ENCODE measurements around the gene TOM1. TPM values are rescaled to one million over a fixed set of nuclear protein-coding genes. Genes with fewer than 3 reads are reported as not detected.

Gene TOM1
- total and polyA plus RNA-seq, 4 experiments from 2014 or later: 55.7 to 82.2 (median 66.1) TPM

DNA sequence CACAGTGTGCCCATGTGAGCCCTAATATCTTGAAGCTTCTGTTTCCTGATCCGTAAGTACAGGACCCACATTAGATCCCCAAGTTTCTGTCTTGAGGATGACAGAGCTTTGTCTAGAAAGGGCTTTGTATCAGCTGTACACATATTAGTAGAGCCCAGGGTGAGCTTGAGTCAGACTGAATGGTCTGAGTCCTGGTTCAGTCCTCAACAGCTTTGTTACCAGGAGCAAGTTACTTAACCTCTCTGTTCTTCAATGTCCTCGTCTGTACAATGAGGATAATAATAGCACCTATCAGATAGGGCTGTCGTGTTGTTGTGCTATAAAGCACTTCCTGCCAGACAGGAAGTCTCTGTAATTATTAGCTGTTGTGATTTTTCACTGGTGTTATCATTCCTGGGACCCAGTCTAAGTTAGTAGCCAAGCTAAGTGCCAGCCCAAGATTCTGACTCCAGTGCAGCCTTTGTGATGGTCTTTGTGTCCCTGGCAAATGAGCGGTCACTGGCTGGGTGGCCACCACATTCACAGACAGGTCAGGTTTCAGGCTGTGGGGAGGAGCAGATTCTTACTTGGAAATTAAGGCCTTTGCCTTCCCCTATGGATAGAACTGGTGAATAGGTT is 6.8 kb downstream of the TOM1 start:
- H3K4me3 Mint-ChIP-seq: peak overlapping the region in 7 of 8 donors; percentile 41 to 80 (median 69)
- Histone ChIP-seq H3K4me1 (ENCODE audit: insufficient read depth, low read length) (peaks cover 67% of the 10 kb centered on the region), H3K36me3 (ENCODE audit: insufficient read depth, low read length) (no peaks in the 10 kb centered on the region), H3K4me3 (ENCODE audit: low read length in 2 of 2) (no peak overlapping the region), H3K27me3 (ENCODE audit: insufficient read depth, low read length) (no peaks in the 10 kb centered on the region), H3K27ac (ENCODE audit: low read depth, low read length) (peak overlapping the region; percentile 1), H3K9me3 (ENCODE audit: control insufficient read depth in 1 of 2, low read length in 2 of 2) (no peaks in the 10 kb centered on the region)
- peaks cover 13 to 22% of the 10 kb centered on the region in 2 donors for H3K36me3 Mint-ChIP-seq
- intact Hi-C loops (cut with micrococcal nuclease): loop anchor here (10.0 kb wide), 1 partner anchor 1468 kb away; the partner anchor contains the start of gene IFT27
- peak overlapping the region; percentile 77 to 88 (median 87) for H3K27ac Mint-ChIP-seq
- CTCF ChIA-PET (ENCODE audit: partially characterized antibody): interaction anchor here (1.0 to 2.4 kb wide), 6 partner anchors 9 to 48 kb away, joined by 4 to 12 read pairs (median 6); no protein-coding TSS in a partner anchor
- POLR2A ChIA-PET (ENCODE audit: partially characterized antibody): interaction anchor here (0.7 to 4.6 kb wide), 10 partner anchors 7 to 342 kb away, joined by 3 to 24 read pairs (median 4); partner anchors contain the start of genes APOL6, HMGXB4 and MCM5
- H3K4me1 Mint-ChIP-seq: peaks cover 55 to 93% (median 78%) of the 10 kb centered on the region in 4 donors
- peak in 3 of 5 donors; percentile 26 to 39 (median 32) for DNase-seq
- H3K9me3 Mint-ChIP-seq: peaks cover 0 to 1% (median 0%) of the 10 kb centered on the region in 8 donors
- no peaks in the 10 kb centered on the region for H3K27me3 Mint-ChIP-seq

DNA sequence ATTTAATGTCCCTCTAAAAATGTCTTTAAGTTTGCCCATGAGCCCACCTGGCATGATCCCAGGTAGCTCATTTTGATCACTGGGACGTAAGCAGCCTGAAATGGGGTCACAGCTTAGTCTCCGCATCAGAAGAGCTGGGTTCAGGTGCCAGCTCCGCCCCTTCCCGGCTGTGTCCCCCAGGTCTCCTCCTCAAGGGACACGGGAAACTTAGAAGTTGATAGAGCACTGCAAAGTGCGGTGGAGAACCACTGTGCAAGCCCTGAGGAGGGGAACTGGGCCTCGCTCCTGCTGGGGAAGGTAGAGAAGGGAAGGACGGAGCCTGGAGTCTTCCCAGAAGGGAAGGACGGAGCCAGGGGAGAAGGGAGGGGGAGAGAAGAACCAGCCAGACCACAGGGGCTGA is 7.7 kb downstream of the TOM1 start:
- H3K4me3 Mint-ChIP-seq: peak overlapping the region in 4 of 8 donors; percentile 64 to 80 (median 72)
- ChIA-PET POLR2A (ENCODE audit: partially characterized antibody) (interaction anchor here (0.9 to 4.6 kb wide), 4 partner anchors 8 to 341 kb away, joined by 3 to 24 read pairs (median 8); partner anchors contain the start of genes APOL6 and HMGXB4), CTCF (ENCODE audit: partially characterized antibody) (interaction anchor here (1.8 to 2.4 kb wide), 3 partner anchors 23 to 44 kb away, joined by 7 to 12 read pairs (median 9); no protein-coding TSS in a partner anchor)
- peaks cover 58 to 95% (median 79%) of the 10 kb centered on the region in 4 donors for H3K4me1 Mint-ChIP-seq
- intact Hi-C loops (cut with micrococcal nuclease): loop anchor here (10.0 kb wide), 1 partner anchor 1467 kb away; the partner anchor contains the start of gene IFT27
- H3K36me3 ChIP-seq (ENCODE audit: insufficient read depth, low read length): no peaks in the 10 kb centered on the region
- no peak overlapping the region for H3K27ac ChIP-seq (ENCODE audit: low read depth, low read length)
- H3K27me3 ChIP-seq (ENCODE audit: insufficient read depth, low read length): no peaks in the 10 kb centered on the region
- H3K4me3 ChIP-seq (ENCODE audit: low read length in 2 of 2): no peak overlapping the region
- H3K4me1 ChIP-seq (ENCODE audit: insufficient read depth, low read length): peaks cover 70% of the 10 kb centered on the region
- DNase-seq: no peak
- H3K27me3 Mint-ChIP-seq: no peaks in the 10 kb centered on the region
- H3K27ac Mint-ChIP-seq: peak overlapping the region; percentile 77 to 88 (median 87)
- H3K9me3 Mint-ChIP-seq: peaks cover 0 to 1% (median 0%) of the 10 kb centered on the region in 8 donors
- H3K36me3 Mint-ChIP-seq: peaks cover 13 to 21% of the 10 kb centered on the region in 2 donors
- H3K9me3 ChIP-seq (ENCODE audit: control insufficient read depth in 1 of 2, low read length in 2 of 2): no peaks in the 10 kb centered on the region

DNA sequence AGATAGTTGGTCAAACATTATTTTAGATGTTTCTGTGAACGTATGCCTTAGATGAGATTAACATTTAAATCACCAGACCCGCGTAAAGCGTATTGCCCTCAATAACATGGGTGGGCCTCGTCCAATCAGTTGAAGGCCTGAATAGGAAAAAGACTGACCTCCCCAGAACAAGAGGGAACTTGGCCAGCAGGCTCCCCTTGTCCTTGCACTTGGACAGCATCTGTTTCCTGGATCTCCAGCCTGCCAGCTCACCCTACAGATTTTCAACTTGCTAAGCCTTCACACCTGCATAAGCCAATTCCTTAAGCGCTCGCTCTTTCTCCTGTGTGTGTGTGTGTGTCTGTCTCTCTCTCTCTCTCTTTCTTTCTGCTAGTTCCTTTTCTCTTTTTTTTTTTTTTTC is 8.2 kb downstream of the TOM1 start:
- ChIA-PET POLR2A (ENCODE audit: partially characterized antibody) (interaction anchor here (4.1 to 4.6 kb wide), 2 partner anchors 8 to 50 kb away, joined by 24 to 42 read pairs; partner anchors contain the start of genes HMGXB4 and TOM1), CTCF (ENCODE audit: partially characterized antibody) (interaction anchor here (1.5 to 2.4 kb wide), 2 partner anchors 21 to 22 kb away, joined by 3 to 9 read pairs; no protein-coding TSS in a partner anchor)
- H3K4me3 ChIP-seq (ENCODE audit: low read length in 2 of 2): no peak overlapping the region
- Mint-ChIP-seq H3K36me3 (peaks cover 13 to 21% of the 10 kb centered on the region in 2 donors), H3K4me3 (peak overlapping the region in 6 of 8 donors; percentile 22 to 85 (median 66)), H3K9me3 (peaks cover 0 to 1% (median 0%) of the 10 kb centered on the region in 8 donors), H3K27me3 (no peaks in the 10 kb centered on the region), H3K27ac (peak overlapping the region in 6 of 7 donors; percentile 82 to 97 (median 94)), H3K4me1 (peaks cover 60 to 95% (median 80%) of the 10 kb centered on the region in 4 donors)
- H3K4me1 ChIP-seq (ENCODE audit: insufficient read depth, low read length): peaks cover 76% of the 10 kb centered on the region
- no peak for DNase-seq
- H3K27me3 ChIP-seq (ENCODE audit: insufficient read depth, low read length): no peaks in the 10 kb centered on the region
- H3K27ac ChIP-seq (ENCODE audit: low read depth, low read length): no peak overlapping the region
- no peaks in the 10 kb centered on the region for H3K36me3 ChIP-seq (ENCODE audit: insufficient read depth, low read length)
- no peaks in the 10 kb centered on the region for H3K9me3 ChIP-seq (ENCODE audit: control insufficient read depth in 1 of 2, low read length in 2 of 2)
- intact Hi-C loops (cut with micrococcal nuclease): loop anchor here (10.0 kb wide), 1 partner anchor 1467 kb away; the partner anchor contains the start of gene IFT27

DNA sequence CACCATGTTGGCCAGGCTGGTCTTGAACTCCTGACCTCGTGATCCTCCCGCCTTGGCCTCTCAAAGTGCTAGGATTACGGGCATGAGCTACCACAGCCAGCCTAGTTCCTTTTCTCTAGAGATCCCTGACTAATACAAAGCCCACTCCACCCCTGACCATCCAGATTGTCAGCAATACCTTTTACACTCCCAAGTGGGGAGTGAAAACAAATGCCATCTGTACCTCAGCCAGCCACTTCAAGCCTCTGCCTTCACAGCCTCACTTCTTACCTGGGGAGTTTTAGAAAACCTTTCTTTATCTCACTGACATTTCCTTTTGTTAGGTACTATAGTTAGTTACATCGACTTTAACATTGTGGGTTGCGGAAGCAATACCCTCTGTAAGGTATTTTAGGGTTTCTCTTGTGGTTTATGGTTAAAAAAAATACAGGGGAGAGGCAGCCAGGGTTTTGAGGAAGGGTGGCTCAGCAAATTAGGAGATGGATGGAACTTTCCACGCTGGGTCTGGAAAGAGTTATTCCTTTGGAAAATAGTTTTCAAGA is 8.9 kb downstream of the TOM1 start:
- ChIA-PET POLR2A (ENCODE audit: partially characterized antibody) (interaction anchor here (4.1 to 4.6 kb wide), 2 partner anchors 9 to 51 kb away, joined by 24 to 42 read pairs; partner anchors contain the start of genes HMGXB4 and TOM1), CTCF (ENCODE audit: partially characterized antibody) (interaction anchor here (1.2 to 1.5 kb wide), 2 partner anchors 20 to 22 kb away, joined by 3 read pairs; no protein-coding TSS in a partner anchor)
- no peaks in the 10 kb centered on the region for H3K27me3 Mint-ChIP-seq
- peak overlapping the region; percentile 82 to 97 (median 93) for H3K27ac Mint-ChIP-seq
- H3K4me3 Mint-ChIP-seq: peak overlapping the region; percentile 44 to 85 (median 77)
- no peak overlapping the region for H3K27ac ChIP-seq (ENCODE audit: low read depth, low read length)
- H3K36me3 ChIP-seq (ENCODE audit: insufficient read depth, low read length): no peaks in the 10 kb centered on the region
- H3K9me3 ChIP-seq (ENCODE audit: control insufficient read depth in 1 of 2, low read length in 2 of 2): no peaks in the 10 kb centered on the region
- peaks cover 79% of the 10 kb centered on the region for H3K4me1 ChIP-seq (ENCODE audit: insufficient read depth, low read length)
- H3K27me3 ChIP-seq (ENCODE audit: insufficient read depth, low read length): no peaks in the 10 kb centered on the region
- H3K4me3 ChIP-seq (ENCODE audit: low read length in 2 of 2): no peak overlapping the region
- H3K36me3 Mint-ChIP-seq: peaks cover 9 to 21% of the 10 kb centered on the region in 2 donors
- DNase-seq: peak in 2 of 5 donors; percentile 11 to 29
- intact Hi-C loops (cut with micrococcal nuclease): loop anchor here (10.0 kb wide), 1 partner anchor 1466 kb away; the partner anchor contains the start of gene IFT27
- H3K4me1 Mint-ChIP-seq: peaks cover 60 to 95% (median 81%) of the 10 kb centered on the region in 4 donors
- H3K9me3 Mint-ChIP-seq: peaks cover 0 to 1% (median 0%) of the 10 kb centered on the region in 8 donors

DNA sequence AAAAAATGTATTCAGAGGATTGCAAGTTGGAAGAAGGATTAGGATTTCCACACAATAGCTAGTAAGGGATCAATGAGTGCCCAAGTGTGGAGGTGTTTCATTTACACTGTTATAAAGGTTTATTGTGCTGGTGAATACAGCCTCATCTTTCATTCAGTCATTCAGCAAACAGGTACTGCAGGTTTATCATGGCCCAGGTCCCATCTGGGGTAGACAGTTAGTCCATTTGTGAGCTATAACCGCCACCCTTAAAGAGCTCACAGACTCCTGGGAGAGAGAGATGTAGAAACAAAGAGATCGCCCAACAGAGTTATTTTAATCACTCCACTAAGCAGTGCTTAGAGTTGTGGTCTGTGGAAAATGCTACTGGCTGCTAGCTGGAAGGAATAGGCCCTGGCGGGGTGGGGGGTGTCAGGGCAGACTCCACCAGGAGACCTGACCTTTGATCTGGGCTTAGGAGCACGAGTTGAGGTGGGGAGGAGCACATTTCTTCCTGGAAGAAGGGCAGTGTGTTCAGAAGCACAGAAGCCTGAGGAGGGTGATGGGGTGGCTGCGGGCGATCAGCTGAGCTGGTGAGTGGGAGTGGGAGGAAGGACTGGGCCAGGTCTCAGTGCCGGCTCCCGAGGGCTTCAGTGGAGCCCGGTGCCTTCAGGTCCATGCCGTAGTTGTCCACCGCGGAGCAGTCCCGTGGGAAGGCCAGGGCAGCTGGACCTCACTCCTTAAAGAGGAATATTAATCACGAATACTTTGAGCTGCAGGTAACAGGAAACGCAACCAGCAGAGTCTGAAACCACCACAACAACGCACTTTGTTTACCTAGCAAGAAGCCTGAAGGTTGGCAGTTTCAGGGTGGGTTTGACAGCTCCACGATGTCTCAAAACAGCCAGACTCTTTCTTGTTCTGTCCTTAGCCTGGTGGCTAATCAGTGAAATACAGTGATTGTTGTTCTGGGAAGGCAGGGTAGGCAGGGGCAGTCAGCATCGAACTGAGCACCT is 11.2 kb downstream of the TOM1 start:
- H3K27ac ChIP-seq (ENCODE audit: low read depth, low read length): peak overlapping the region; percentile 23
- H3K9me3 Mint-ChIP-seq: no peaks in the 10 kb centered on the region
- peak overlapping the region; percentile 73 to 96 (median 88) for H3K27ac Mint-ChIP-seq
- POLR2A ChIA-PET (ENCODE audit: partially characterized antibody): interaction anchor here (0.7 to 4.1 kb wide), 5 partner anchors 11 to 53 kb away, joined by 3 to 42 read pairs (median 3); partner anchors contain the start of genes HMGXB4 and TOM1
- peaks cover 97% of the 10 kb centered on the region for H3K4me1 ChIP-seq (ENCODE audit: insufficient read depth, low read length)
- H3K36me3 Mint-ChIP-seq: peaks cover 0 to 19% of the 10 kb centered on the region in 2 donors
- no peaks in the 10 kb centered on the region for H3K9me3 ChIP-seq (ENCODE audit: control insufficient read depth in 1 of 2, low read length in 2 of 2)
- H3K4me1 Mint-ChIP-seq: peaks cover 63 to 97% (median 83%) of the 10 kb centered on the region in 4 donors
- H3K27me3 Mint-ChIP-seq: no peaks in the 10 kb centered on the region
- H3K36me3 ChIP-seq (ENCODE audit: insufficient read depth, low read length): no peaks in the 10 kb centered on the region
- H3K27me3 ChIP-seq (ENCODE audit: insufficient read depth, low read length): no peaks in the 10 kb centered on the region
- H3K4me3 ChIP-seq (ENCODE audit: low read length in 2 of 2): no peak overlapping the region
- H3K4me3 Mint-ChIP-seq: peak overlapping the region; percentile 61 to 88 (median 74)
- DNase-seq: no peak
- intact Hi-C loops (cut with micrococcal nuclease): no loop called here
- CTCF ChIA-PET (ENCODE audit: partially characterized antibody): interaction anchor here (0.8 to 1.4 kb wide), 5 partner anchors 11 to 52 kb away, joined by 3 to 4 read pairs (median 3); partner anchors contain the start of gene TOM1

DNA sequence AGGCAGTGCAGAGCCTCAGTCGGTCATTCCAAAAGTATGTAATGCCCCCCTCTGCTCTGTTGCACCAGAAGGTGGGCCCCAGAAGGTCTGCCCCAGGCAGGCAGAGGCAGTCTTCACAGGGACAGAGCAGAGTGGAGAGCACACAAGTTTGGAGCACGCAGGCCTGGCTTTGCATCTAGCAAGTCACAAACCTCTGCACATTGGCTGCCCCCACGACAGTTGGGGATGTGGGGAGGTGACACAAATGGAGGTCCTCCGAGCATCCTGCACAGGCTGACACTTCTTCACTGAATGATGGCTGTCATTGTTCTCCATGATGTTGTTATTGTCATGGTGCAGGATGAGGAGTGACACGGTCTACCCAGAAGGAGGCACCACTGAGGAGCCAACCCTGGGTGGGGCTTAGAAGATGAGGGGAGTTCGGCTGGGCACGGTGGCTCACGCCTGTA is 11.9 kb downstream of the TOM1 start:
- DNase-seq: no peak
- CTCF ChIA-PET (ENCODE audit: partially characterized antibody): no interaction called here
- Histone ChIP-seq H3K27ac (ENCODE audit: low read depth, low read length) (peak overlapping the region; percentile 23), H3K27me3 (ENCODE audit: insufficient read depth, low read length) (no peaks in the 10 kb centered on the region), H3K4me3 (ENCODE audit: low read length in 2 of 2) (no peak overlapping the region), H3K4me1 (ENCODE audit: insufficient read depth, low read length) (peaks cover 95% of the 10 kb centered on the region), H3K36me3 (ENCODE audit: insufficient read depth, low read length) (no peaks in the 10 kb centered on the region), H3K9me3 (ENCODE audit: control insufficient read depth in 1 of 2, low read length in 2 of 2) (no peaks in the 10 kb centered on the region)
- POLR2A ChIA-PET (ENCODE audit: partially characterized antibody): interaction anchor here (1.2 to 4.1 kb wide), 3 partner anchors 12 to 54 kb away, joined by 3 to 42 read pairs (median 11); partner anchors contain the start of genes HMGXB4 and TOM1
- Mint-ChIP-seq H3K9me3 (no peaks in the 10 kb centered on the region), H3K27ac (peak overlapping the region; percentile 29 to 96 (median 84)), H3K4me1 (peaks cover 61 to 95% (median 84%) of the 10 kb centered on the region in 4 donors), H3K4me3 (peak overlapping the region in 7 of 8 donors; percentile 61 to 88 (median 79)), H3K36me3 (peaks cover 0 to 22% of the 10 kb centered on the region in 2 donors), H3K27me3 (no peaks in the 10 kb centered on the region)
- intact Hi-C loops (cut with micrococcal nuclease): no loop called here

Data from CD4-positive, alpha-beta memory T cell (primary cell).